Mesenchymal stem cell (in vitro differentiated cells and primary cell): ENCODE results near the gene FNDC3B.
A peak's percentile ranks its signal among the peaks of the same experiment; 100 is the strongest.
"Not testable (repeated sequence)": the region's sequence is repeated elsewhere in the genome, so short reads cannot be mapped to it uniquely, and the experiment has no call there.

Experiments
- DNase-seq: peaks from one replicate; pipeline ENCODE4 v3.0.0-alpha.2; 2013
- H2AFZ ChIP-seq: one replicate; pipeline ENCODE4 v1.6.1; 2013; ENCODE audit warnings: low read depth, mild to moderate bottlenecking, control low read depth, inconsistent platforms, low read length, moderate library complexity
- H2AK5ac ChIP-seq: 2 replicates; pipeline ENCODE4 v1.6.1; 2013; ENCODE audit warnings: low read length, moderate library complexity, mild to moderate bottlenecking, inconsistent platforms; ENCODE audit not compliant: severe bottlenecking
- H2BK120ac ChIP-seq: one replicate; pipeline ENCODE4 v1.6.1; 2013; ENCODE audit warnings: low read depth, mild to moderate bottlenecking, inconsistent platforms, low read length, moderate library complexity
- H2BK12ac ChIP-seq, 2 experiments: one replicate each; pipeline ENCODE4 v1.6.1; 2013; ENCODE audit warnings: inconsistent platforms in 2 of 2, low read length in 2 of 2, mild to moderate bottlenecking in 2 of 2, moderate library complexity in 2 of 2, control low read depth in 1 of 2
- H2BK15ac ChIP-seq: one replicate; pipeline ENCODE4 v1.6.1; 2013; ENCODE audit warnings: mild to moderate bottlenecking, low read depth, inconsistent platforms; ENCODE audit not compliant: poor library complexity, severe bottlenecking
- H2BK5ac ChIP-seq: 2 replicates; pipeline ENCODE4 v1.6.1; 2013; ENCODE audit warnings: low read depth, mild to moderate bottlenecking, low read length, control low read depth, inconsistent platforms; ENCODE audit not compliant: poor library complexity, severe bottlenecking
- H3K14ac ChIP-seq, 2 experiments: one replicate each; pipeline ENCODE4 v1.6.1; 2013; ENCODE audit warnings: inconsistent platforms in 2 of 2, low read length in 2 of 2, control low read depth in 1 of 2, mild to moderate bottlenecking in 1 of 2, moderate library complexity in 1 of 2
- H3K18ac ChIP-seq, 2 experiments: one replicate each; pipeline ENCODE4 v1.6.1; 2013; ENCODE audit warnings: inconsistent platforms in 2 of 2, low read length in 2 of 2, control low read depth in 1 of 2, low read depth in 1 of 2, mild to moderate bottlenecking in 1 of 2
- H3K23ac ChIP-seq, 2 experiments: one replicate each; pipeline ENCODE4 v1.6.1; 2013; ENCODE audit warnings: inconsistent platforms in 2 of 2, low read length in 2 of 2, mild to moderate bottlenecking in 2 of 2, moderate library complexity in 2 of 2, control low read depth in 1 of 2
- H3K27ac ChIP-seq: 2 replicates; pipeline ENCODE4 v1.5.1; 2013; ENCODE audit warnings: mild to moderate bottlenecking, moderate library complexity, low read length, control low read depth, inconsistent platforms; ENCODE audit not compliant: poor library complexity, severe bottlenecking
- H3K27me3 ChIP-seq, 2 experiments: 2 replicates each; pipeline versions ENCODE4 v1.6.1 to v1.7.0; 2013; ENCODE audit warnings: low read length in 2 of 2, mild to moderate bottlenecking in 2 of 2, moderate library complexity in 2 of 2, control low read depth in 1 of 2, inconsistent platforms in 1 of 2; ENCODE audit not compliant: control insufficient read depth in 1 of 2, insufficient read depth in 1 of 2
- H3K36me3 ChIP-seq, 2 experiments: 2 replicates each; pipeline versions ENCODE4 v1.6.1 to v1.7.0; 2013; ENCODE audit warnings: low read length in 2 of 2, control low read depth in 1 of 2, inconsistent platforms in 1 of 2, low read depth in 1 of 2, mild to moderate bottlenecking in 1 of 2; ENCODE audit not compliant: insufficient read depth in 2 of 2, control insufficient read depth in 1 of 2
- H3K4ac ChIP-seq, 2 experiments: one replicate each; pipeline ENCODE4 v1.6.1; 2013; ENCODE audit warnings: inconsistent platforms in 2 of 2, low read length in 2 of 2, mild to moderate bottlenecking in 2 of 2, moderate library complexity in 2 of 2, control low read depth in 1 of 2, low read depth in 1 of 2
- H3K4me1 ChIP-seq: 2 replicates; pipeline ENCODE4 v1.6.1; 2013; ENCODE audit warnings: low read depth, low read length, control low read depth; ENCODE audit not compliant: control insufficient read depth, insufficient read depth
- H3K4me2 ChIP-seq: 2 replicates; pipeline ENCODE4 v1.6.1; 2013; ENCODE audit warnings: low read length, mild to moderate bottlenecking, inconsistent platforms; ENCODE audit not compliant: poor library complexity, severe bottlenecking
- H3K4me3 ChIP-seq, 2 experiments: 2 replicates each; pipeline versions ENCODE4 v1.5.1 to v1.7.0; 2013; ENCODE audit warnings: low read length in 2 of 2, mild to moderate bottlenecking in 2 of 2, control low read depth in 1 of 2, low read depth in 1 of 2; ENCODE audit not compliant: insufficient read depth in 1 of 2
- H3K79me1 ChIP-seq: replicated peaks from 2 replicates; pipeline ENCODE4 v1.6.1; 2013; ENCODE audit warnings: mild to moderate bottlenecking, control low read depth, low read length, inconsistent platforms; ENCODE audit not compliant: poor library complexity, severe bottlenecking
- H3K9ac ChIP-seq: 2 replicates; pipeline ENCODE4 v1.7.0; 2013; ENCODE audit warnings: mild to moderate bottlenecking, low read length, moderate library complexity
- H3K9me3 ChIP-seq: 2 replicates; pipeline ENCODE4 v1.7.0; 2013; ENCODE audit warnings: mild to moderate bottlenecking, low read length; ENCODE audit not compliant: control insufficient read depth
- H4K8ac ChIP-seq: one replicate; pipeline ENCODE4 v1.6.1; 2013; ENCODE audit warnings: inconsistent platforms, mild to moderate bottlenecking, low read length, moderate library complexity
- H4K91ac ChIP-seq: one replicate; pipeline ENCODE4 v1.6.1; 2013; ENCODE audit warnings: mild to moderate bottlenecking, low read length, inconsistent platforms
- WGBS: methylation state at CpG from one replicate; pipeline ENCODE4 v1.1.7; 2013; ENCODE audit warnings: mixed read lengths; 5-methylcytosine and 5-hydroxymethylcytosine counted together

FNDC3B gene

GRCh38 chr3:172253200-172253599 is 213.8 kb downstream of the FNDC3B start:
- Histone ChIP-seq H3K27me3 (no peaks in the 10 kb centered on the region), H3K79me1 (peaks cover 10% of the 10 kb centered on the region), H3K4ac (no peak overlapping the region), H4K91ac (no peak overlapping the region), H3K4me2 (no peak overlapping the region), H3K4me1 (peaks cover 5% of the 10 kb centered on the region), H3K14ac (no peak overlapping the region), H3K18ac (no peak overlapping the region), H2BK12ac (no peak overlapping the region), H2BK5ac (no peak overlapping the region), H3K9ac (no peak overlapping the region), H4K8ac (no peak overlapping the region), H2BK120ac (no peak overlapping the region), H3K9me3 (no peaks in the 10 kb centered on the region), H3K4me3 (no peak overlapping the region), H2AFZ (no peak overlapping the region), H3K27ac (peak overlapping the region; percentile 31), H3K36me3 (peaks cover 11 to 64% of the 10 kb centered on the region in 2 experiments), H2AK5ac (no peak overlapping the region), H2BK15ac (no peak overlapping the region), H3K23ac (no peak overlapping the region)
- WGBS: 91% methylated on average over 5 of the region's 5 CpGs
- DNase-seq: no peak

GRCh38 chr3:172254542-172254941 is 215.2 kb downstream of the FNDC3B start:
- WGBS: no CpG with 5 or more reads among the region's 1 CpG

GRCh38 chr3:172255321-172255720 is 215.9 kb downstream of the FNDC3B start:
- not testable (repeated sequence) for DNase-seq, H3K23ac ChIP-seq, H2BK120ac ChIP-seq, H3K4me2 ChIP-seq, H2BK5ac ChIP-seq, H4K8ac ChIP-seq, H3K18ac ChIP-seq, H3K4me3 ChIP-seq, H2AFZ ChIP-seq, H3K14ac ChIP-seq, H4K91ac ChIP-seq, H2BK12ac ChIP-seq, H3K9ac ChIP-seq, H3K27me3 ChIP-seq, H3K4me1 ChIP-seq, H3K9me3 ChIP-seq
- Histone ChIP-seq H3K36me3 (peaks cover 13 to 65% of the 10 kb centered on the region in 2 experiments), H3K4ac (peak overlapping the region in 1 of 2 experiments; percentile 13), H3K79me1 (peaks cover 10% of the 10 kb centered on the region), H3K27ac (peak overlapping the region; percentile 18), H2AK5ac (peak overlapping the region; percentile 57), H2BK15ac (peak overlapping the region; percentile 17)
- 90% methylated on average over 10 of the region's 10 CpGs for WGBS

More at GRCh38 chr3:172254542-172254941, 215.2 kb downstream of the FNDC3B start:
- no peaks in the 10 kb centered on the region for H3K9me3 ChIP-seq
- H3K9ac ChIP-seq: no peak overlapping the region
- peaks cover 10% of the 10 kb centered on the region for H3K4me1 ChIP-seq
- no peak overlapping the region for H3K4me3 ChIP-seq
- no peak overlapping the region for H4K91ac ChIP-seq
- no peak overlapping the region for H2BK15ac ChIP-seq
- no peaks in the 10 kb centered on the region for H3K27me3 ChIP-seq
- H3K27ac ChIP-seq: no peak overlapping the region
- H2AFZ ChIP-seq: no peak overlapping the region
- H4K8ac ChIP-seq: no peak overlapping the region
- H2BK12ac ChIP-seq: no peak overlapping the region
- H3K14ac ChIP-seq: no peak overlapping the region
- H3K4ac ChIP-seq: no peak overlapping the region
- DNase-seq: no peak
- H3K36me3 ChIP-seq: peaks cover 13 to 65% of the 10 kb centered on the region in 2 experiments
- no peak overlapping the region for H3K23ac ChIP-seq
- H3K79me1 ChIP-seq: peaks cover 10% of the 10 kb centered on the region
- H2AK5ac ChIP-seq: no peak overlapping the region
- no peak overlapping the region for H2BK5ac ChIP-seq
- no peak overlapping the region for H2BK120ac ChIP-seq
- H3K18ac ChIP-seq: no peak overlapping the region
- H3K4me2 ChIP-seq: no peak overlapping the region

- Histone ChIP-seq H4K8ac (peak overlapping the region; percentile 1), H3K4me1 (peaks cover 15% of the 10 kb centered on the region), H3K23ac (no peak overlapping the region), H3K27me3 (no peaks in the 10 kb centered on the region), H2AFZ (no peak overlapping the region), H3K4me3 (no peak overlapping the region), H2BK5ac (peak overlapping the region; percentile 53), H2BK15ac (no peak overlapping the region), H3K14ac (no peak overlapping the region), H2BK12ac (no peak overlapping the region), H3K18ac (peak overlapping the region in 1 of 2 experiments; percentile 37), H3K9ac (peak overlapping the region; percentile 25), H4K91ac (no peak overlapping the region), H3K4ac (no peak overlapping the region), H2BK120ac (no peak overlapping the region), H2AK5ac (peak overlapping the region; percentile 93), H3K36me3 (peaks cover 15 to 62% of the 10 kb centered on the region in 2 experiments), H3K9me3 (no peaks in the 10 kb centered on the region), H3K27ac (peak overlapping the region; percentile 100), H3K4me2 (no peak overlapping the region), H3K79me1 (peaks cover 12% of the 10 kb centered on the region)
- 89% methylated on average over 2 of the region's 2 CpGs for WGBS
- DNase-seq: peak; percentile 67
Measured at GRCh38 chr3:172256101-172256734, 216.8 kb downstream of the FNDC3B start.
